OCI-LY1 (cell line): ENCODE measurements around the gene POLR2A.

Experiments
- H2AFZ ChIP-seq: fragments of 200-600 bp; sonication (generic), shearing (Covaris generic); 2 replicates; pipeline ENCODE4 v1.6.0; 2014; ENCODE audit warnings: antibody characterized with exemption, mild to moderate bottlenecking, low read length
- H3F3A ChIP-seq: fragments of 200-600 bp; sonication (generic), shearing (Covaris generic); 2 replicates; pipeline ENCODE4 v1.6.0; 2014; ENCODE audit warnings: mild to moderate bottlenecking, antibody characterized with exemption, low read length, moderate library complexity; ENCODE audit not compliant: insufficient read depth
- H3K27ac ChIP-seq: fragments of 200-600 bp; sonication (generic); 2 replicates; pipeline ENCODE4 v1.5.1; 2014; ENCODE audit warnings: low read length, mixed run types, mild to moderate bottlenecking, low read depth; ENCODE audit not compliant: poor library complexity, severe bottlenecking
- H3K27me3 ChIP-seq: fragments of 200-600 bp; sonication (generic); 2 replicates; pipeline ENCODE4 v1.6.0; 2014; ENCODE audit warnings: antibody characterized with exemption, mild to moderate bottlenecking, low read length, moderate library complexity; ENCODE audit not compliant: insufficient read depth
- H3K36me3 ChIP-seq: fragments of 200-600 bp; sonication (generic); 2 replicates; pipeline ENCODE4 v1.6.1; 2014; ENCODE audit warnings: mild to moderate bottlenecking, antibody characterized with exemption, low read length, moderate library complexity, mixed read lengths; ENCODE audit not compliant: insufficient read depth
- H3K4me1 ChIP-seq: fragments of 200-600 bp; sonication (generic); 2 replicates; pipeline ENCODE4 v1.5.1; 2014; ENCODE audit warnings: mild to moderate bottlenecking, low read length, moderate library complexity; ENCODE audit not compliant: insufficient read depth, severe bottlenecking
- H3K4me2 ChIP-seq: fragments of 200-600 bp; sonication (generic), shearing (Covaris generic); 2 replicates; pipeline ENCODE4 v1.6.1; 2014; ENCODE audit warnings: low read length
- H3K4me3 ChIP-seq: fragments of 200-600 bp; sonication (generic); 2 replicates; pipeline ENCODE4 v1.5.1; 2014; ENCODE audit warnings: low read length, low read depth, mild to moderate bottlenecking, mixed read lengths; ENCODE audit not compliant: poor library complexity, severe bottlenecking
- H3K79me2 ChIP-seq: fragments of 200-600 bp; shearing (Covaris generic); 2 replicates; pipeline ENCODE4 v1.6.1; 2016; ENCODE audit warnings: mixed run types, low read length, mixed read lengths; ENCODE audit not compliant: insufficient read depth
- H3K9ac ChIP-seq: fragments of 200-600 bp; sonication (generic), shearing (Covaris generic); 2 replicates; pipeline ENCODE4 v1.6.1; 2014; ENCODE audit warnings: mild to moderate bottlenecking, low read length, mixed read lengths
- H3K9me2 ChIP-seq: fragments of 200-600 bp; sonication (generic), shearing (Covaris generic); 2 replicates; pipeline ENCODE4 v1.6.1; 2014; ENCODE audit warnings: low read depth, mild to moderate bottlenecking, low read length, mixed read lengths
- H3K9me3 ChIP-seq: fragments of 200-600 bp; shearing (Covaris generic); 2 replicates; pipeline ENCODE4 v1.6.1; 2014; ENCODE audit warnings: low read length, mixed read lengths
- H4K20me1 ChIP-seq: fragments of 200-600 bp; sonication (generic), shearing (Covaris generic); 2 replicates; pipeline ENCODE4 v1.6.0; 2016; ENCODE audit warnings: mild to moderate bottlenecking, low read length; ENCODE audit not compliant: insufficient read depth
- EZH2 ChIP-seq: fragments of 200-600 bp; sonication (generic), shearing (Covaris generic); IDR thresholded peaks from 2 replicates; pipeline ENCODE4 v1.8.0; 2017; ENCODE audit warnings: borderline replicate concordance, mixed run types, mild to moderate bottlenecking, antibody characterized with exemption, low read length, moderate library complexity, mixed read lengths
- TF ChIP-seq, protein P1 (sequence below): fragments of 200-600 bp; sonication (generic), shearing (Covaris generic); IDR thresholded peaks from 2 replicates; pipeline ENCODE4 v1.5.1; 2017; ENCODE audit warnings: mild to moderate bottlenecking, antibody characterized with exemption, low read length, moderate library complexity, mixed read lengths

POLR2A gene

DNA sequence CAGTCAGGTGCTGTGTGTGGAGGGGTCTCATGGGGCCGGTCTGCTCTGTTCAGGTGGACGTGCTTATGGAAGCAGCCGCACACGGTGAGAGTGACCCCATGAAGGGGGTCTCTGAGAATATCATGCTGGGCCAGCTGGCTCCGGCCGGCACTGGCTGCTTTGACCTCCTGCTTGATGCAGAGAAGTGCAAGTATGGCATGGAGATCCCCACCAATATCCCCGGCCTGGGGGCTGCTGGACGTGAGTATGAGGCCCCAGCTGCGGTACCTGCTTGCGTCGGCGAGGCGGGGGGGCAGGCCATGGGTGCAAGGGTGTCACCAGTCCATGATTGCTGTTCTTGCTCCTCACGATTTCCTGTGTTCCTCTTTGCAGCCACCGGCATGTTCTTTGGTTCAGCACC is 27.9 kb downstream of the POLR2A start:
- Histone ChIP-seq H3K9me3 (no peaks in the 10 kb centered on the region), H2AFZ (no peak overlapping the region), H3K4me1 (no peaks in the 10 kb centered on the region), H3F3A (no peaks in the 10 kb centered on the region), H3K4me2 (no peak overlapping the region), H3K36me3 (peaks cover 67% of the 10 kb centered on the region), H4K20me1 (no peaks in the 10 kb centered on the region), H3K4me3 (no peak overlapping the region), H3K27ac (no peak overlapping the region), H3K9ac (no peak overlapping the region), H3K9me2 (no peaks in the 10 kb centered on the region), H3K79me2 (no peaks in the 10 kb centered on the region), H3K27me3 (no peaks in the 10 kb centered on the region)
- TF ChIP-seq, protein P1, sequence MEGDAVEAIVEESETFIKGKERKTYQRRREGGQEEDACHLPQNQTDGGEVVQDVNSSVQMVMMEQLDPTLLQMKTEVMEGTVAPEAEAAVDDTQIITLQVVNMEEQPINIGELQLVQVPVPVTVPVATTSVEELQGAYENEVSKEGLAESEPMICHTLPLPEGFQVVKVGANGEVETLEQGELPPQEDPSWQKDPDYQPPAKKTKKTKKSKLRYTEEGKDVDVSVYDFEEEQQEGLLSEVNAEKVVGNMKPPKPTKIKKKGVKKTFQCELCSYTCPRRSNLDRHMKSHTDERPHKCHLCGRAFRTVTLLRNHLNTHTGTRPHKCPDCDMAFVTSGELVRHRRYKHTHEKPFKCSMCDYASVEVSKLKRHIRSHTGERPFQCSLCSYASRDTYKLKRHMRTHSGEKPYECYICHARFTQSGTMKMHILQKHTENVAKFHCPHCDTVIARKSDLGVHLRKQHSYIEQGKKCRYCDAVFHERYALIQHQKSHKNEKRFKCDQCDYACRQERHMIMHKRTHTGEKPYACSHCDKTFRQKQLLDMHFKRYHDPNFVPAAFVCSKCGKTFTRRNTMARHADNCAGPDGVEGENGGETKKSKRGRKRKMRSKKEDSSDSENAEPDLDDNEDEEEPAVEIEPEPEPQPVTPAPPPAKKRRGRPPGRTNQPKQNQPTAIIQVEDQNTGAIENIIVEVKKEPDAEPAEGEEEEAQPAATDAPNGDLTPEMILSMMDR, result no peak
- TF ChIP-seq EZH2, result no peak

DNA sequence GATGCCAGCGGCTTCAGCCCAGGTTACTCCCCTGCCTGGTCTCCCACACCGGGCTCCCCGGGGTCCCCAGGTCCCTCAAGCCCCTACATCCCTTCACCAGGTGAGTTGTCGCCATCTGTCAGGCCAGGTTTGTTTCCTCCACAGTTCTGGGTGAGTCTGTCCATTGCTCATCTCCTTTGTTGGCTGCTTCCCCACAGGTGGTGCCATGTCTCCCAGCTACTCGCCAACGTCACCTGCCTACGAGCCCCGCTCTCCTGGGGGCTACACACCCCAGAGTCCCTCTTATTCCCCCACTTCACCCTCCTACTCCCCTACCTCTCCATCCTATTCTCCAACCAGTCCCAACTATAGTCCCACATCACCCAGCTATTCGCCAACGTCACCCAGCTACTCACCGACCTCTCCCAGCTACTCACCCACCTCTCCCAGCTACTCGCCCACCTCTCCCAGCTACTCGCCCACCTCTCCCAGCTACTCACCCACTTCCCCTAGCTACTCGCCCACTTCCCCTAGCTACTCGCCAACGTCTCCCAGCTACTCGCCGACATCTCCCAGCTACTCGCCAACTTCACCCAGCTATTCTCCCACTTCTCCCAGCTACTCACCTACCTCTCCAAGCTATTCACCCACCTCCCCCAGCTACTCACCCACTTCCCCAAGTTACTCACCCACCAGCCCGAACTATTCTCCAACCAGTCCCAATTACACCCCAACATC is 28.8 kb downstream of the POLR2A start:
- H4K20me1 ChIP-seq, result no peaks in the 10 kb centered on the region
- no peak overlapping the region for H3K27ac ChIP-seq
- no peaks in the 10 kb centered on the region for H3K4me1 ChIP-seq
- no peak overlapping the region for H3K4me2 ChIP-seq
- peaks cover 59% of the 10 kb centered on the region for H3K36me3 ChIP-seq
- H3F3A ChIP-seq, result no peaks in the 10 kb centered on the region
- no peaks in the 10 kb centered on the region for H3K27me3 ChIP-seq
- H2AFZ ChIP-seq, result no peak overlapping the region
- H3K4me3 ChIP-seq, result no peak overlapping the region
- H3K9me2 ChIP-seq, result no peaks in the 10 kb centered on the region
- no peak overlapping the region for H3K9ac ChIP-seq
- TF ChIP-seq EZH2, result no peak
- TF ChIP-seq, protein P1, result no peak
- no peaks in the 10 kb centered on the region for H3K79me2 ChIP-seq
- H3K9me3 ChIP-seq, result no peaks in the 10 kb centered on the region

DNA sequence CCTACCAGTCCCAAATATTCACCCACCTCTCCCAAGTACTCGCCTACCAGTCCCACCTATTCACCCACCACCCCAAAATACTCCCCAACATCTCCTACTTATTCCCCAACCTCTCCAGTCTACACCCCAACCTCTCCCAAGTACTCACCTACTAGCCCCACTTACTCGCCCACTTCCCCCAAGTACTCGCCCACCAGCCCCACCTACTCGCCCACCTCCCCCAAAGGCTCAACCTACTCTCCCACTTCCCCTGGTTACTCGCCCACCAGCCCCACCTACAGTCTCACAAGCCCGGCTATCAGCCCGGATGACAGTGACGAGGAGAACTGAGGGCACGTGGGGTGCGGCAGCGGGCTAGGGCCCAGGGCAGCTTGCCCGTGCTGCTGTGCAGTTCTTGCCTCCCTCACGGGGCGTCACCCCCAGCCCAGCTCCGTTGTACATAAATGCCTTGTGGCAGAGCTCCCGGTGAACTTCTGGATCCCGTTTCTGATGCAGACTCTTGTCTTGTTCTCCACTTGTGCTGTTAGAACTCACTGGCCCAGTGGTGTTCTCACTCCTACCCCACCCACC is 29.8 kb downstream of the POLR2A start:
- H3K79me2 ChIP-seq, result no peaks in the 10 kb centered on the region
- no peak overlapping the region for H2AFZ ChIP-seq
- H3K9me3 ChIP-seq, result no peaks in the 10 kb centered on the region
- H3K4me1 ChIP-seq, result no peaks in the 10 kb centered on the region
- no peaks in the 10 kb centered on the region for H3K9me2 ChIP-seq
- H3K27ac ChIP-seq, result no peak overlapping the region
- H3K36me3 ChIP-seq, result peaks cover 49% of the 10 kb centered on the region
- no peaks in the 10 kb centered on the region for H3K27me3 ChIP-seq
- no peak overlapping the region for H3K4me2 ChIP-seq
- no peak for TF ChIP-seq EZH2
- TF ChIP-seq, protein P1, result no peak
- H3K4me3 ChIP-seq, result no peak overlapping the region
- H4K20me1 ChIP-seq, result no peaks in the 10 kb centered on the region
- H3K9ac ChIP-seq, result no peak overlapping the region
- no peaks in the 10 kb centered on the region for H3F3A ChIP-seq
